BLaER1 treated with 17β-estradiol and CSF1 and Interleukin-3, amounts not matched to agents 10 nM and 100 nM (cell line): ENCODE measurements around the gene VPS13D.
A peak's percentile ranks its signal among the peaks of the same experiment; 100 is the strongest.
"Not testable (repeated sequence)": the region's sequence is repeated elsewhere in the genome, so short reads cannot be mapped to it uniquely, and the experiment has no call there.

ENCODE experiments used
- H3K27ac ChIP-seq, 11 experiments: shearing (Covaris generic); formaldehyde crosslinking; 2 replicates each; pipeline ENCODE4 v1.8.1; 2022
- H3K27me3 ChIP-seq, 11 experiments: shearing (Covaris generic); formaldehyde crosslinking; 2 replicates each; pipeline ENCODE4 v1.8.1; 2022
- H3K36me3 ChIP-seq, 11 experiments: shearing (Covaris generic); formaldehyde crosslinking; 2 replicates each; pipeline ENCODE4 v1.8.1; 2022
- H3K4me1 ChIP-seq, 10 experiments: shearing (Covaris generic); formaldehyde crosslinking; 2 replicates each; pipeline ENCODE4 v1.8.1; 2022
- H3K4me2 ChIP-seq, 11 experiments: shearing (Covaris generic); formaldehyde crosslinking; 2 replicates each; pipeline ENCODE4 v1.8.1; 2022
- H3K4me3 ChIP-seq, 10 experiments: shearing (Covaris generic); formaldehyde crosslinking; 2 replicates each; pipeline ENCODE4 v1.8.1; 2022
- H3K9ac ChIP-seq, 11 experiments: shearing (Covaris generic); formaldehyde crosslinking; 2 replicates each; pipeline ENCODE4 v1.8.1; 2022
- H3K9me3 ChIP-seq, 11 experiments: shearing (Covaris generic); formaldehyde crosslinking; replicated peaks in 1 of 11; 2 replicates each; pipeline ENCODE4 v1.8.1; 2022
- H4K20me1 ChIP-seq, 11 experiments: shearing (Covaris generic); formaldehyde crosslinking; 2 replicates each; pipeline ENCODE4 v1.8.1; 2022
- Cebpa-rat ChIP-seq, 11 experiments: shearing (Covaris generic); IDR thresholded peaks; 2 replicates each; pipeline ENCODE4 v1.8.1; 2022

Gene VPS13D

DNA sequence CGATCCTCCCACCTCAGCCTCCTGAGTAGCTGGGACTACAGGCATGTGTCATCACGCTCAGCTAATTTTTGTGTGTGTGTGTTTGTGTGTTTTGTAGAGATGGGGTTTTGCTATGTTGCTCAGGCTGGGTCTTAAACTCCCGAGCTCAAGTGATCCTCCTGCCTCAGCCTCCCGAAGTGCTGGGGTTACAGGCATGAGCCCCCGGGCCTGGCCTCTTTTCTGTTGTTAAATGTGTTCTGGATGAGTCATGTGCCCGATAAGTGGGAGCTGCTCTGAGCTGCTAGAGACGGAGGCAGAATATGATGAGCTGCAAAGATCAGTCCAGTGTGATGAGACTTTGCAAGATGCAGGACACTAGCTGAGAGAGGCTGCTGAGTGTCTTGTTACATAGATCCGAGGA lies 75.5 kb downstream of the VPS13D start:
- Histone ChIP-seq H3K27me3 (no peaks in the 10 kb centered on the region), H4K20me1 (no peaks in the 10 kb centered on the region; a peak in 1 of 22 replicates), H3K36me3 (peaks cover 79 to 100% (median 94%) of the 10 kb centered on the region in 11 experiments), H3K4me2 (no peak overlapping the region), H3K4me1 (peaks cover 0 to 22% (median 14%) of the 10 kb centered on the region in 10 experiments; a peak in 16 of 20 replicates), H3K9me3 (peaks cover 9 to 20% (median 17%) of the 10 kb centered on the region in 11 experiments), H3K4me3 (no peak overlapping the region), H3K9ac (no peak overlapping the region), H3K27ac (no peak overlapping the region)
- no peak for TF ChIP-seq Cebpa-rat (IDR thresholded peaks at IDR 0.05)

GRCh38 chr1:12309783-12310742 lies 80.2 kb downstream of the VPS13D start:
- peak in 1 of 11 experiments; percentile 37; a peak in 1 of 22 replicates for TF ChIP-seq Cebpa-rat (IDR thresholded peaks at IDR 0.05)
- Histone ChIP-seq H3K4me2 (no peak overlapping the region; a peak in 1 of 22 replicates), H4K20me1 (no peaks in the 10 kb centered on the region; a peak in 1 of 22 replicates), H3K36me3 (peaks cover 78 to 98% (median 90%) of the 10 kb centered on the region in 11 experiments), H3K9ac (no peak overlapping the region), H3K9me3 (peaks cover 9 to 20% (median 16%) of the 10 kb centered on the region in 11 experiments), H3K27ac (0 out of 22 replicates have a peak overlapping the region, but pooled peaks of 1 of the 11 experiments have one; percentile 8), H3K4me3 (no peak overlapping the region), H3K4me1 (peaks cover 0 to 7% (median 6%) of the 10 kb centered on the region in 10 experiments; a peak in 11 of 20 replicates), H3K27me3 (no peaks in the 10 kb centered on the region)

- H3K36me3 ChIP-seq: peaks cover 53 to 98% (median 86%) of the 10 kb centered on the region in 11 experiments
- H3K4me1 ChIP-seq: peaks cover 0 to 15% (median 6%) of the 10 kb centered on the region in 10 experiments; a peak in 12 of 20 replicates
- no peaks in the 10 kb centered on the region for H3K27me3 ChIP-seq
- H3K9ac ChIP-seq: no peak overlapping the region; a peak in 1 of 22 replicates
- H4K20me1 ChIP-seq: no peaks in the 10 kb centered on the region; a peak in 1 of 22 replicates
- no peak overlapping the region for H3K4me3 ChIP-seq
- H3K27ac ChIP-seq: no peak overlapping the region
- H3K4me2 ChIP-seq: 0 out of 22 replicates have a peak overlapping the region, but pooled peaks of 1 of the 11 experiments have one; percentile 25
- no peak for TF ChIP-seq Cebpa-rat (IDR thresholded peaks at IDR 0.05)
- H3K9me3 ChIP-seq: no peaks in the 10 kb centered on the region
These were observed 84.6 kb downstream of the VPS13D start for GRCh38 chr1:12314333-12314903.

- peaks cover 53 to 98% (median 86%) of the 10 kb centered on the region in 11 experiments for H3K36me3 ChIP-seq
- H3K4me1 ChIP-seq: peaks cover 0 to 15% (median 3%) of the 10 kb centered on the region in 10 experiments; a peak in 12 of 20 replicates
- no peaks in the 10 kb centered on the region for H3K9me3 ChIP-seq
- no peak for TF ChIP-seq Cebpa-rat (IDR thresholded peaks at IDR 0.05)
- H3K27me3 ChIP-seq: no peaks in the 10 kb centered on the region
- H3K9ac ChIP-seq: no peak overlapping the region; a peak in 1 of 22 replicates
- no peak overlapping the region for H3K4me3 ChIP-seq
- no peak overlapping the region for H3K27ac ChIP-seq
- no peaks in the 10 kb centered on the region; a peak in 1 of 22 replicates for H4K20me1 ChIP-seq
- 0 out of 22 replicates have a peak overlapping the region, but pooled peaks of 1 of the 11 experiments have one; percentile 25 for H3K4me2 ChIP-seq
These were observed 85.3 kb downstream of the VPS13D start for GRCh38 chr1:12315146-12315545.

DNA sequence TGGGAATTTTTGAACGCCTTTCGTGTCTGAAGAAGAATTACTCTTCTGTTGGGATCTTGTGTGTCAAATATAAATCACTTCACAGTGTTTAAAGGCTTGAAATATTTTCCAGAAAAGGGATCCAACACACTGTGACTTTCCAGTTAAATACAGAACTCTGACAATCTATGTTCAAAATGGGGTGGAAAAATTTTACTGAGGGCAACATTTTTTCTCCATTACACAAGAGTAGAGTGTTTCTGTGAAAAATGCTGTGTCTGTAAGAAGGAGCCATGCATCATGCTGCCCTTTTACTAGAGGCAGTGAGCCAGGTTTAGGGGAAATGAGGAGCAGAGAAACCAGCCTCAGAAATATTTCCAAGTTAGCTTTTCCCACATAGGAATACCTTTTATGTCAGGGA lies 86.5 kb downstream of the VPS13D start:
- H3K4me2 ChIP-seq: no peak overlapping the region
- H3K27ac ChIP-seq: no peak overlapping the region
- H3K9me3 ChIP-seq: no peaks in the 10 kb centered on the region
- TF ChIP-seq Cebpa-rat (IDR thresholded peaks at IDR 0.05): no peak
- peaks cover 0 to 4% (median 0%) of the 10 kb centered on the region in 11 experiments; a peak in 1 of 22 replicates for H4K20me1 ChIP-seq
- H3K36me3 ChIP-seq: peaks cover 51 to 99% (median 86%) of the 10 kb centered on the region in 11 experiments
- no peak overlapping the region for H3K4me3 ChIP-seq
- H3K9ac ChIP-seq: no peak overlapping the region
- H3K4me1 ChIP-seq: peaks cover 0 to 15% (median 0%) of the 10 kb centered on the region in 10 experiments; a peak in 4 of 20 replicates
- H3K27me3 ChIP-seq: no peaks in the 10 kb centered on the region

- no peak overlapping the region for H3K4me3 ChIP-seq
- no peak for TF ChIP-seq Cebpa-rat (IDR thresholded peaks at IDR 0.05)
- no peak overlapping the region for H3K4me2 ChIP-seq
- H3K27ac ChIP-seq: no peak overlapping the region
- no peaks in the 10 kb centered on the region for H3K27me3 ChIP-seq
- peaks cover 0 to 9% (median 0%) of the 10 kb centered on the region in 10 experiments; a peak in 3 of 20 replicates for H3K4me1 ChIP-seq
- H3K36me3 ChIP-seq: peaks cover 69 to 100% (median 92%) of the 10 kb centered on the region in 11 experiments
- H4K20me1 ChIP-seq: 0 out of 22 replicates have a peak, but pooled peaks cover 0 to 4% (median 0%) of the 10 kb centered on the region in 11 experiments
- no peaks in the 10 kb centered on the region for H3K9me3 ChIP-seq
- no peak overlapping the region for H3K9ac ChIP-seq
These were observed 90.7 kb downstream of the VPS13D start for GRCh38 chr1:12320486-12320885.

- H3K36me3 ChIP-seq: peaks cover 77 to 93% (median 89%) of the 10 kb centered on the region in 11 experiments
These were observed 94.6 kb downstream of the VPS13D start for GRCh38 chr1:12324423-12324822.

GRCh38 chr1:12324973-12325372 lies 95.1 kb downstream of the VPS13D start:
- H3K36me3 ChIP-seq: peaks cover 77 to 93% (median 87%) of the 10 kb centered on the region in 11 experiments
- H4K20me1 ChIP-seq, H3K9me3 ChIP-seq, H3K27me3 ChIP-seq, H3K4me3 ChIP-seq, H3K9ac ChIP-seq, H3K27ac ChIP-seq, H3K4me2 ChIP-seq, H3K4me1 ChIP-seq: not testable (repeated sequence)
- peak in 1 of 11 experiments; percentile 34; a peak in 2 of 22 replicates for TF ChIP-seq Cebpa-rat (IDR thresholded peaks at IDR 0.05)

More at GRCh38 chr1:12324423-12324822, 94.6 kb downstream of the VPS13D start:
- Histone ChIP-seq H3K4me2 (no peak overlapping the region), H3K9ac (no peak overlapping the region), H3K4me3 (no peak overlapping the region), H3K27ac (no peak overlapping the region), H3K27me3 (no peaks in the 10 kb centered on the region), H3K4me1 (peaks cover 0 to 7% (median 0%) of the 10 kb centered on the region in 10 experiments; a peak in 4 of 20 replicates), H4K20me1 (0 out of 22 replicates have a peak, but pooled peaks cover 0 to 4% (median 0%) of the 10 kb centered on the region in 11 experiments), H3K9me3 (no peaks in the 10 kb centered on the region)
- no peak for TF ChIP-seq Cebpa-rat (IDR thresholded peaks at IDR 0.05)
